ENCODE measurements around the gene TLE2. TPM values are rescaled to one million over a fixed set of nuclear protein-coding genes. Genes with fewer than 3 reads are reported as not detected.

TLE2 gene
- total RNA-seq, result 1.2 and 3.6 TPM in 2 replicates

GRCh38 chr19:3029065-3029923, at the start of gene TLE2:
TSS of gene TLE2 (minus strand) at chr19:3029280. CDS start at chr19:3028904, 376 bp downstream.

GRCh38 chr19:3062165-3063105, 33.4 kb upstream of the TLE2 start, which contains the start of gene TLE5:
TSS of gene TLE5 (minus strand) at chr19:3062495. CDS start at chr19:3062200, 295 bp downstream.

GRCh38 chr19:2977001-2977745, 51.9 kb downstream of the TLE2 start, which contains the start of gene TLE6:
TSS of gene TLE6 (plus strand) at chr19:2977564. CDS start at chr19:2978234, 670 bp downstream.

Other genes with a start within 250 kb of the TLE2 start
- gene SGTA, start 246.0 kb downstream of the TLE2 start, total RNA-seq, result 37.7 and 52.3 TPM in 2 replicates
- gene THOP1, start 243.8 kb downstream of the TLE2 start, total RNA-seq, result 63.5 and 99.0 TPM in 2 replicates
- gene ZNF554, start 209.4 kb downstream of the TLE2 start, total RNA-seq, result 5.8 and 6.1 TPM in 2 replicates
- 6.0 and 8.7 TPM in 2 replicates for gene ZNF555, start 187.8 kb downstream of the TLE2 start, total RNA-seq
- gene ZNF556, start 161.9 kb downstream of the TLE2 start, total RNA-seq, result not detected in 2 replicates
- gene ZNF57, start 128.4 kb downstream of the TLE2 start, total RNA-seq, result 4.1 and 4.4 TPM in 2 replicates
- 4.0 and 6.5 TPM in 2 replicates for gene ZNF77, start 84.3 kb downstream of the TLE2 start, total RNA-seq
- gene TLE6, start 51.7 kb downstream of the TLE2 start, total RNA-seq, result 0.87 and 1.5 TPM in 2 replicates
- 105 and 180 TPM in 2 replicates for gene TLE5, start 33.2 kb upstream of the TLE2 start, total RNA-seq
- gene GNA11, start 65.1 kb upstream of the TLE2 start, total RNA-seq, result 48.0 and 73.6 TPM in 2 replicates
- gene GNA15, start 106.8 kb upstream of the TLE2 start, total RNA-seq, result under 0.01 and 0.17 TPM in 2 replicates
- under 0.01 TPM in 1 of 2 replicates, not detected in the other for gene S1PR4, start 149.5 kb upstream of the TLE2 start, total RNA-seq
- gene NCLN, start 156.7 kb upstream of the TLE2 start, total RNA-seq, result 50.0 and 55.0 TPM in 2 replicates
- 0.17 TPM in 1 of 2 replicates, not detected in the other for gene CELF5, start 195.4 kb upstream of the TLE2 start, total RNA-seq

Data from smooth muscle cell of trachea (primary cell).